Stimulated activated CD4-positive, alpha-beta T cell treated with anti-CD3 and anti-CD28 coated beads, Interleukin-1b, Interleukin-23, amount 100 ng/mL, for 4 hours (primary cell): ENCODE measurements around the gene STRN4.

Source experiments
- DNase-seq, 2 donors: peaks; one replicate each; pipeline ENCODE4 v3.0.0-alpha.2; 2020; ENCODE audit warnings: low read depth in 2 of 2

STRN4 gene

GRCh38 chr19:46726551-46726950 is 19.7 kb downstream of the STRN4 start:
- no peak for DNase-seq

DNA sequence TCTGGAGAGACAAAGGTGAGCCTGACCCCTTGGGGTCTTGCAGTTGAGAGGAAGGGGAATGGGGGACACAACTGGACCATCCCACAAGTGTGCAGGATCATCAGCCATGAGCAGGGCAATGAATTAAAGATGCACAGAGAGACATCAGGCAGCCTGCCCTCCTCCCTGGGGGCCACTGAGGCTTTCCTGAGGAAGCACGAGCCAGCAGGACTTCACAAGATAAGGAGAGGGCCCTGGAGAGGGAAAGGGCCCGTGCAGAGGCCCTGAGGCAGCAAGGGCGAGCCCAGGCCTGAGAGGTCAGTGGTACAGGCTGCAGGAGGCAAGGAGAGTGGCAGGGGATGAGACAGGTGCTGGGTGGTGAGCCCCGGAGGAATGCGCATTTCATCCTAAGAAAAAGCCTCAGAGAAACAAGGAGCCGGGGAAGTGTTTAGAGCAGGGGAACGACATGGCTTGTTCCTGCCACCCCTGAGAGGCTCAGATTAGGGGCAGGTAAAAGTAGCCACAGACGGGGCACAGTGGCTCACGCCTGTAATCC is 20.3 kb downstream of the STRN4 start:
- DNase-seq: no peak

- no peak for DNase-seq
These were observed 21.0 kb downstream of the STRN4 start for GRCh38 chr19:46725036-46725820.

DNA sequence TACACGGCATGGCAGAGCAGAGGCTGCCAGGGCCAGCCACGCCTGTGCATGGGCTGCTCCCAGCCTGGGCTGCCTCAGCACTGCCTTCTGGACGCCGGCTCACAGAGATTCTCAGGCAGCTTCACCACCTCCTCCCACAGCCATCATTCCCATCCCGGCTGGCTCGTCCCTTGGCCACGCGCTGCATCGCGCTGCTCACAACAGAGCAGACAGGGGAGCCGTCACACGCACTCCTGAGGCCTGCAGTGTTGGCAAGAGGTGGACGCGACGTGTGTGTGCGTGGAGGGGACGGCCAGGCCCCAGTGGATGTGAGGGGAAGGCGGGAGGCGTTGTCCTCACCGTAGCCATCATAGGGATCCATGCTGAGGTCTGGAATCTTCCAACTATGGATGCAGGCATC is 21.8 kb downstream of the STRN4 start:
- DNase-seq: no peak

DNA sequence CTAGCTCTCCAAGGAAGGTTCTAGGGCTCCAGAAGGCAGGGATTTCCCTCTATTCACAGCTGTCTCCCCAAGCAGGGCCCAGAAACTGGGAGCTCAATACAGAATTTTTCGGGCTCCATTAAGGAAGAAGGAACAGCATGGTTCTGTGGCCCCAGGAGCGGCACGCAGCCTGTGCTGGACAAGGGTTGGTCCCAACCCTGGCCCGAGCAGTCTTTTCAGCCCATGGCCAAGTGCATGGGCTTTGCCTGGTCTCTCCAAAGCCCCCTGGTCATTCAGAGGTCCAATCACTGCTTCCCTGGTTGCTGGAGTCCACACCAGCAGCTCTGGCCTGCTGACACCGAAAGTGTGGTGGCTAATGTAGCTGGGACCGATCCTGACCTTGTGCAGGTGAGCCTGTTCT is 22.8 kb downstream of the STRN4 start:
- no peak for DNase-seq

DNA sequence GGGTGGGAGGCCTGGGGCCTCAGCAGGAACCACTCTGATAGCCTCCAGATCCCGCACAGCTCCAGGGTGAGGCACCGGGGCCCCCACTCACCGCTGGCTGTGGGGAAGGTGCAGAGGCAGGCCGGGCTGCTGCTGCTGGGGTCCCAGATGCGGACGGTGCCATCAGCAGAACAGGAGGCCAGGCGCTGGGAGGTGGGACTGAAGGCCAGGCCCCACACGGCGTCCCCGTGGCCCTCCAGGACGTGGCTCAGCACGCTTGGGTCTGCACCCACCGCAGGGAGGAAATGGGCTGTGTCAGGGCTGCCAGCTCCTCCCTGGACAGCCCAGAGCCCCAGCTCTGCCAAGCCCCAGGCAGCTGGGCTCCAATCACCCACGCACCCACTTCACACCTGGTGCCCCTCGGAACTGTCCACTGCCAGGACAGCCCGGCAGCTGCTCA is 23.2 kb downstream of the STRN4 start:
- DNase-seq: no peak

DNA sequence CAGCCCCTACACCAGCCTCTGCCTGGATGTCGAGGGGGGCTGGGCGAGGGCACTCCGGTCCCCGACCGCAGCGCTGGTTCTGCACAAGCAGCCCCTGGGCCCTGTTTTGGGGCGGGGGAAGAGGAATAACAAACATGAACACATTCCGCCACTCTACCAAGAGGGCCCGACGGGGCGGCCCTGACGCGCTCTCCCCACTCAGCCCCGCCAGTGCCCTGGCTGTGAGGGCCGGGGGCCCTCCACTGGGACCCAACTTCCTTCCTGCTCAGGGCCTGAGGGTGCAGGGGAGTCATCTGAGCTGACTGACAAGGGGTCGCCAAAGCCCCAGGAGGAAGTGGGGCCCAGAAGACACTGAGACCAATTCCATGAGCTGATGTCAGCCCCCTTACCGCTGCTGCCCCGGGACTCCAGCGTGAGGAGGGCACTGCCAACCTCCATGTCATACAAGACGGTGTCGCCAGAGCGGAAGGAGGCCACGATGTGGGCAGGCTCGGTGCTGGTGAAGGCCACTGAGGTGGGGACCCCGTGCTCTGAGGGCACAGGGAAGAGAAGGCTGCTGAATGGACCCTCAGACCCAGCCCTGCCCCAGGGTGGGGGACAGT is 23.7 kb downstream of the STRN4 start:
- DNase-seq: no peak

DNA sequence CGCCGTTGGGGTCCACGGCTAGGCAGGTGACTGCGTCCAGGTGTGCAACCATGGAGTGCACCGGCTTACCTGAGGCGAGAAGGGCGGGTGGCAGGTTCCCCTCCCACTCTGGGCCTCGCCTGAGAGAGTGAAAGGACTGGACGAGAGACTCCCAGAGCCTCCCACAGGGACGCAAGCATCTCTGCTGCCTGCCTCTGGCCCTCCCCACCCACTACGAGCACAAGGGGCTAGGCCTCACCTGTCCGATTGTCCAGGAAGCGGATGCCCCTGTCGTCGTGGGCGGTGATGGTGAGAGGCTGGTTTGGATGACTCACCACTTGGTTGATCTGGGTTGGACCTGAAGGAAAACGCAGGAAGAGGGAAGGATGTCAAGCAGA is 24.3 kb downstream of the STRN4 start:
- no peak for DNase-seq

GRCh38 chr19:46721269-46722003 is 24.8 kb downstream of the STRN4 start:
- DNase-seq: no peak

GRCh38 chr19:46720503-46721239 is 25.6 kb downstream of the STRN4 start:
- DNase-seq: no peak

- no peak for DNase-seq
These were observed 26.4 kb downstream of the STRN4 start for GRCh38 chr19:46719629-46720502.

DNA sequence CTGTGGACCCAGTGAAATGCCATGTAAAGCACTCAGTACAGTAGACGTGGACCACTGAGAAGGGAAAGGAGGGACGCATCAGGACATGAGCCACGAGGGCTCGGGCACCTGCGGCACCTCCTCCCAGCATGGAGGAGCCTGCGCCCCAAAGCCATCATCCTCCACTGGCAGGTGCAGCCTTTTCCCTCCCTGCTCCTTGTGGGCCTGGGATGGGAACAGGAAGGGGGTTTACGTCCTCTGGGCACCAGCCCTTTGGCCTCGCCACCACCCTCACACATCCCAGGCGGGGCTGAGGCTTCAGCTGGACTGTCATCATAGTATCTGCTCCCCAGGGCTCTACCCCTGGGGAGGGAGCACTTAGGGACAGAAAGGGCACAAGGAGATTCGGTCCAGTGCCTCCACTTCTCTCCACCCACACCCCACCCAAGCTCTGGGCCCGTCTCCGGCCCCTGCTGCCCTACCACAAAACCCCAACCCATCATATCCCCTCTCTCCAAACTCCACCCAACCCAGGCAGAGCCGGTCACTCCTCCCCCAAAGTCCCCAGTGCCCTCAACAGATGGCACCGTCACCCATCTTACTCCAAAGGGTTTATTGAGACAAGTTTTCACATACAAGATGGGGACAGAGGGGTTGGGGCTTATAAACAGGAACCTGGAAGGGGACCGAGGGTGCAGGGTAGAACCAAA is 27.2 kb downstream of the STRN4 start:
- no peak for DNase-seq

DNA sequence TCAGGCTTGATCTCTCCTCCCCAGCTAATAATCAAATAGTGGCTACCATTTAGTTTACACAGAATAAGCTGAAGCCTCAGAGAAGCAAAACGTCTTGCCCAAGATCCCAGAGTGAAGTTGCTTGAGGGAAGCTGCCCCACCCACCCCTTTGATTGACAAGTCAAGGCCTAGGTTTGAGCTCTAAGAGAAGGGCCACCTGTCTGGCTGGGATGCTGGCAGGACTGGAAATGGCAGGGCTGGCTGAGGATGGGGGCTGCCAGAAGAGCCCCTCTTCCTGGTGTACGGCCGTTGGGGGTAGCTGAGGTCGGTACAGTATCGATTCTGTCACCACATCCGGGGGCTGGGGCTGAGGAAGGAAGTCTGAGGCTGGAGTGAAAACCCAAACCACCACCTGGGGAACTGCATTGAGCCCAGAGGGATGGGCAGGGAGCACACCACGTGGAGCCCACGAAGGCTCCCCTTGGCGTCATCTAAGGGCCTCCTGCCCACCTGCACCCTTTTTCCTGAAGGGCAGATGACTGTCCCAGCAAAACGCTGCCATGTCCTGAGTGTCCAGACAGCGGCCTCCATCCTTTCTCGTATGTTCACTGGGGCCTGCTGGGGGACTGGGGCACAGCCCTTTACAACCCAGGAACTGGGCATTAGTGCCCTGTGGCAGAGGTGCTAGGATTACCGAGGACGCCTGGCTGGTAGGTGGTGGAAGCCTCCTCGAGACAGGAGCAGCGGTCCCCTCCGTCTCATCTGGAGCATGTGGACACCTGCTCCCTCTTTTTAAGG is 27.9 kb downstream of the STRN4 start:
- DNase-seq: peak in 1 of 2 donors; percentile 25

GRCh38 chr19:46717716-46718143 is 28.5 kb downstream of the STRN4 start:
- DNase-seq: no peak

DNA sequence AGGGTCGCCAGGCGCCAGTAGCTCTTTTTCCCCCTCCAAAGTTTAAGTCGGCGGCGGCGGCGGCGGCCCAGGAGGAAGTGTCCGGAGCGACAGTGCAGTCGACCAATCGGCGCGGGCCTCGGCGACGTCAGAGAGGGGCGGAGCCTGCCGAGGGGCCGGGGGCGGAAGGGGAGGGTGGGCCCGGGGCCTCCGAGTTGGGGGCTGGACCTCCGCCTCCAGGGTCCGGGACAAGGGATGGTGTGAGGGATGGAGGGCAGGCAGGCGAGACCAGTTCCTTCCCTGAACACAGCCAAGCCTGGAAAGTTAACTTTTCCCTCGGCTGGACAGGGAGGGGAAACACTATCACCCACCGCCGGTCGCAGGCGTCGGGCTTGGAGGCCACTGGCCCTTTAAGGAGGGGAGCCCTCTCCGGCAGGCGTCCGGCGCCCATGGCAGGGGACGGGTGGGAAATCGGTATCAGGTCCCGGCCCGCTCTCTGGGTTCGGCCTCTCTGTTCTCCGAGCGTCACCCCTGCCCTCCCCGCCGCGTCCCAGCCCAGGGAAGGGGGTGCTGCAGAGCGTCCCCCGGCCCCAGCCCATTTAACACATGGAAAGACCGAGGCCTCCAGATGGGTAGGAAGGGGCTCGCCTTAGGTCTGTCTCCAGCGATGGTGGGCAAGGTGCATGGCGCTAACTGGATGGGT is 29.1 kb downstream of the STRN4 start, which contains the start of gene PRKD2:
Gene PRKD2 (minus strand): TSS at position 81 of the 682 bp plus-strand sequence. CDS start 744 bp downstream, outside the sequence.
- DNase-seq: peak; percentile 81 to 91

DNA sequence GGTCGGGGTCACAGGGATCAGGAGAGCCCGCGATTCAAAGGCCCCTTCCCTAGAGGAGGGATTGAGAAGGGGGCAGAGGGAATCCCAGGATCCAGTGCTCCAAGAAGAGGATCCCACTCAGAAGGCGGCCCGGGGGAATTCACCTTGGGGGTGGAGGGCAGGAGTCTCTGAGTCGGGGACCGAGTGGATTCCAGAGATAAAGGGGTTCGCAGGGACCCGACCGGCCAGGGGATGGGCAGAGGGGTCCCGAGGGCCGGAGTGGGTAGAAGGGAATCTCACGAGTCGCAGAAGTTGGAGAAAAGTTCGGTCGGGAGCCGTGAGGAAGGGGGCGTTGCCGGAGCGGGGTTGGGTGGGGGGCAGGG is 29.6 kb downstream of the STRN4 start:
- no peak for DNase-seq

GRCh38 chr19:46715975-46716671 is 30.1 kb downstream of the STRN4 start:
- DNase-seq: no peak

DNA sequence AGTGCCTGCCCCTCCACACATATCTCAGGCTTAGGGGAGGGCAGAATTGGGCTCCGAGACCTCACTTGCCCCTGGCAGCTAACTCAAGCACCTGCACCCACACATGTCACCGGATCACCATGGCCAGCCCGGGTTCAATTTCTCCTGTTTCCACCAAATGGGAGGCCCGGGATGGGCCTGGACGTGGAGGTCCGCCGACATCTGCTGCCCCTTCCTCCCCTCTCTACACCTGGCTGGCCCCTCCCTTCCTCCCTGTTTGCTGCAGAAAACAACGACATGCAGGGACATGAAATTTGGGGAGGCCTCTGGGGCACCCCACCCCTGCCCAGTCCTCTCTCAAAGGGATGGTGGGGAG is 30.7 kb downstream of the STRN4 start:
- no peak for DNase-seq
